RCC 7860 (cell line): ENCODE measurements around the gene SLC29A4.
"Not testable (repeated sequence)": the region's sequence is repeated elsewhere in the genome, so short reads cannot be mapped to it uniquely, and the experiment has no call there.

Experiments
- DNase-seq: peaks from one replicate; pipeline ENCODE4 v3.0.0-alpha.2; 2015; ENCODE audit warnings: low spot score
- FAIRE-seq: peaks from 2 replicates; lab custom pipeline; 2012; peaks lifted over from hg19 to GRCh38; lab: Jason Lieb, UNC

The SLC29A4 gene

GRCh38 chr7:5273831-5274405, 8.8 kb upstream of the SLC29A4 start:
- DNase-seq, FAIRE-seq: not testable (repeated sequence)

DNA sequence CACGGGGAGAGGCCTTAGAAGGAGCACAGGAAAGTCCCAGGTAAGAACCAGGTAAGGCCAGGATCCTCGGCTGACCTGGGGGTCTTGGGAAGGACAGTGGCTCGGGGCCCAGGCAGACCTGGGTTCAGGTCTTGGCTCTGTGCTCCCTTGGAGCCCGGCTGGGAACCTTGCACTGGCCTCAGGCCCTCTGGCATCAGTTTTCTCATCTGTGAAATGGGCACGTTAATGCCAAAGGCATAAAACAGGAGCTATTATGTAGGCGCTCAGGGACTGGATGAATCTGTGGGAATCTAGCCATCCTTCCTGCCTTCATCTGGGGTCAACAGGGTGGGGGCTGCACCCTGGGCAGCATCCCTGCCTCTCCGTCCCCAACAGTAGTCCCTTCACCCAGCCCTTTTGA, 8.3 kb upstream of the SLC29A4 start:
- no peak for DNase-seq
- FAIRE-seq, result no peak

- not testable (repeated sequence) for FAIRE-seq, DNase-seq
Observed at GRCh38 chr7:5274985-5275431, 7.7 kb upstream of the SLC29A4 start.

DNA sequence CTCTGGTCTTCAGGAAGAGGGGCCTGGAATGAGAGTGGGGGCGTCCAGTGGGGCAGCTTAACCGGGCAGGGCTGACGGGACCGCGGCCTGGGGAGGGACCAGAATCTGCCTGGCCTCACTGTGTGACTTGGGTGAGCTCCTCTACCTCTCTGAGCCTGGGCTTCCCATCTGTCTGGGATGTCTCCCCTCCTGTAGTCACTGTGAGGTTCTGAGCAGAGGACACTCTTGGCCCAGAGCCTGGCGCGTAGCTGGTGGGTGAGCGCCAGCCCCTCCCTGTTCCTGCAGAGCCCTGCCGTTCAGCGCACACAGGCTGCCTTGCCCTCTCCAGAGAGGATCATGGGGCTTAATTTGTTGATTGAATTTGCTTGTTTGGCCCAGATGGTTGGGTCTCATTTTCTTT, 7.2 kb upstream of the SLC29A4 start:
- DNase-seq, FAIRE-seq: not testable (repeated sequence)

GRCh38 chr7:5276123-5276522, 6.6 kb upstream of the SLC29A4 start:
- not testable (repeated sequence) for DNase-seq, FAIRE-seq

GRCh38 chr7:5276611-5277010, 6.1 kb upstream of the SLC29A4 start:
- no peak for FAIRE-seq
- no peak for DNase-seq

GRCh38 chr7:5278766-5279165, 4.0 kb upstream of the SLC29A4 start:
- no peak for DNase-seq
- FAIRE-seq, result no peak

DNA sequence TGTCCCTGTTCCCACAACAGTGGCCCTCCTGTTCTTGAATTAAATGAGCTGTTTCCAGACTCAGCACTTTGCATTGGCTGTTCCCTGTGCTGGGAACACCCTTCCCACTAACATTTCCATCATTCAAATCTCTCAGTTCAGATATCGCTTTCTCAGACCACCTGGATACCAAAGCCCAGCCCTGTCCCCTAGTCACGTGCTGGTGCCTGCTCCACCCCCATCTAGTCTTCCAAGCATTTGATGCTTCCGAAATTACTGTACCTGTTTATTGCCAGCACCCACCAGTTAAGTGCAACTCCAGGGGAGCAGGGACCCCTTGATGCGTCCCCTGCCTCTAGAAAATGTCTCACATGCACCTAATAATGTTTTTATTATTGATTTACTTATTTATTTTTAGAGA, 3.0 kb upstream of the SLC29A4 start:
- FAIRE-seq (no peak), DNase-seq (no peak)

DNA sequence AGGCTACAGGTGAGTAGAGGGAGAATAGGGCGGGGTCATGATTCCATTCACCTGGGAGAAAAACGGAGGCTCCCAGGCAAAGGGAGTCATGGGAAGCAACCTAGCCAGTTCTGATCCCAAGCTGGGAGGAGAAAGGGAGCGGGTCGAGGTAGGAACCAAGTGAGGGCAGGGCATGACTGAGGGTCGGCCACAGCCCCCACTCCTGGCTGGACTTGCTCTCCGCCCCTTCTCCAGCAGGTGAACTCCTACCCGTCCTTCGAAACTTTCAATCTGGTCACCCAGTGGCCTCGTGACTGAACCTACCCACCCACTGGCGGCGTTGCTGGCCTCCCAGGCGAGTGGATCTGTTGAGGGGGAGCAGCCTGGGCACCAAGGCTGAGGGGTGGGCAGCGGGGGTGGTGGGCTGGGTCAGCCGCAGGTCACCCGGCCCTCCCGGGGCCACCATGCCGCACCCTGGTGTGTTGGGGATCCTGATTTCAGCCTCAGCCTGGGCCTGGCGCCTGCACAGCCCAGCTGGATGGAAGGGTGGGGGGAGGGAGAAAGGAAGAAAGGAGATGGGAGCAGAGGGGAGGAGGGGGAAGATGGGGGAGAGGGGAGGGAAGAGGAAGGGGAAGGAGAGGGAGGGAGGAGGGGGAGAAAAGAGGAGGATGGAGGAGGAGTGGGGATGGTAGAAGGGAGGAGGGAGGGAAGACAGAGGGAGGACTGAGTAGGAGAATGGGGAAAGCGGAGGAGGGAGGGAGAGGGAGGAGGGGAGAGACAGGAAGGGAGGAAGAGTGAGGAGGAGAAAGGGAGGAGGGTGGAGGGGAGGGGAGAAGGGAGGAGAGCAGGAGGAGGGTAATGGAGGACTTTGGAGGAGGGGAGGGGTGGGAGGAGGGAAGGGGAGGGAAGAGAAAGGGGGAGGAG, 894 bp upstream of the SLC29A4 start:
- DNase-seq, FAIRE-seq: not testable (repeated sequence)

DNA sequence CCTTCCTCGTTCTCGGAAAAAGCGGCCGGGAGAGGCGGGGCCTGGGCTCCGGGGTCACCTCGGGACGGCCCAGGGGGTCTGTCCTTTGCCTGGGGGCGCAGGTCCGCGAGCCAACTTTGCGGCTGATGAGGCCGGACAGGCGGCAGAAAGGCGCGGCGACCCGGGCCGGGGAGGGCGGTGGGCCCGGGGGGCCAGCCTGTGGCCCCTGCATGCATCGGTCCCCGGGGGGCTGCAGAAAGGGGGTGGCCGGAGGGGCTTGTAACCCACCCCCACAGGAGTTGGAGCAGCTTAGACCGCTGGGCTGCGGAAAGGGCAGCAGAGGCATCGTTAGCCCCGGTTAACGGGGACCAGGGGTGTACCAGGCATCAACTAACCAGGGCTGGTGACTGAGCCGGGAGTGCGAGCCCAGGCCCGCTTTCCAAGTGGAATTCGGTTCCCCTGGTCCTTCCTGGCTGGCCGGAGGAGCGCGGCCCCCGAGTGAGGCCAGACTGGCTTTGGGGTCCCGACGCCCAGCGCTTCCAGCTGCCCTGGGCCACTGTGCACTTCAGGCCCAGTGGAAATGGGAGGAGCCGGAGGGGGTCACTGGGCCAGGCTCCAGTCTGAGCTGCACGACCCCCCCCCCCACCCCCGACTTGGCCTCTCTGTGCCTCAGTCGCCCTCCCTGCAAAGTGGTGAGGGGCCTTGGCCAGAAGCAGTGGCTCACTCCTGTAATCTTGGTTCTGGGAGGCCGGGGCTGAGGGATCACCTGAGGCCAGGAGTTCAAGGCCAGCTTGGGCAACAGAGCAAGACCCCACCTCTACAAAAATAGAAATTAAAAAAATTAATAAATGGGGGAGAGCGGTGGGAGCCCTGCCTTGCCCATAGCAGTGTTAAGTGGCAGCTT, 919 bp downstream of the SLC29A4 start:
- DNase-seq, result no peak
- no peak for FAIRE-seq

GRCh38 chr7:5284304-5285281, 1.9 kb downstream of the SLC29A4 start:
- DNase-seq, result peak; percentile 63
- peak; percentile 24 for FAIRE-seq

DNA sequence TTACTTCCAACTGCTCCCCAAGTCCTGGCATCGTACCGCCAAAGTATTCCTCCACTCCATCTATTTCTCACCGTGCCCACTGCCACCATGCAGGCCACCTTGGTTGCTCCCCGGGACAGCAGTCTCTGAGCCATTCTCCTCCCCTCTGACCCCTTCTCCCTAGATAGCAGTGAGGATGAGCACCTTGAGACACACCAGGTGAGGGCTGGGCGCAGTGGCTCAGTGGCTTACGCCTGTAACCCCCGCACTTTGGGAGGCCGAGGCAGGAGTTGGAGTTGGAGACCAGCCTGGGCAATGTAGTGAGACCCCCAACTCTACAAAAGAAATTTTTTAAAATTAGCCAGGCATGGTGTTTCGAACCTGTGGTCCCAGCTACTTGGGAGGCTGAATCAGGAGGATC, 4.2 kb downstream of the SLC29A4 start:
- DNase-seq, result no peak
- FAIRE-seq, result no peak

- not testable (repeated sequence) for FAIRE-seq, DNase-seq
Observed at GRCh38 chr7:5287373-5287772, 4.6 kb downstream of the SLC29A4 start.

DNA sequence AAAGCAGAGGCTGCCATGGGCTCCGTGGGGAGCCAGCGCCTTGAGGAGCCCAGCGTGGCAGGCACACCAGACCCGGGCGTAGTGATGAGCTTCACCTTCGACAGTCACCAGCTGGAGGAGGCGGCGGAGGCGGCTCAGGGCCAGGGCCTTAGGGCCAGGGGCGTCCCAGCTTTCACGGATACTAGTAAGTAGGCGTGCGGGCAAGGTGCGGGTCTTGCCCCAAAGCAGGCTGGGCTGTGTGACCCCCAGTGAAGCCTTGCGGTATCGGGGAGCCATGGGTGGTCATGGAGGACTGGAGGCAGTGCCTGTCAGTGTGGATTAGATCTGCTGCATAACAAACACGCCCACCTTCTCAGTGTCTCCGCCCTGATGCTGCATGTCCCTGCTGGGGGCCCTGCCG, 5.1 kb downstream of the SLC29A4 start:
- DNase-seq (no peak), FAIRE-seq (no peak)

GRCh38 chr7:5288560-5288959, 5.8 kb downstream of the SLC29A4 start:
- FAIRE-seq, DNase-seq: not testable (repeated sequence)

- no peak for DNase-seq
- FAIRE-seq, result no peak
Observed at GRCh38 chr7:5289355-5289754, 6.6 kb downstream of the SLC29A4 start.

DNA sequence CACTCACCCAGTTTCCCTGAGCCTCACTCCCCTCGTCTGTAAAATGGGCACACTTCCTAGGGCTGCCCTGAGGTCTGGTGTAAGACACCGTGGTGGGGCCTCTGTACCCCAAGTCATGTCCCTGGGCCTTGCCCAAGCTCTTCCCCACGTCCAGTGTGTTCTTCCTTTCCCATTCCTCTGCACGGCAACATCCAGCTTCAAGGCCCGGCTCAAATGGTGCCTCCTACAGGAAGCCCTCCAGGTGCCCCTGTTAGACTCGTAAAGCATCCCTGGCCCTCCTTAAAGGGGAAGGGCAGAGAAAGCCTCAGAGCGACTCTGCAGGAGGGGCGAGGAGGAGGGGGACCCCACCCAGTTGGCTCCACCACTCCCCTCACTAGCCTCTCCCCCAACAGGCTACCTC, 8.6 kb downstream of the SLC29A4 start:
- no peak for FAIRE-seq
- no peak for DNase-seq

GRCh38 chr7:5291711-5292335, 9.1 kb downstream of the SLC29A4 start:
- not testable (repeated sequence) for DNase-seq, FAIRE-seq
